ENCODE measurements around the gene AKAP12.

The AKAP12 gene, protein sequence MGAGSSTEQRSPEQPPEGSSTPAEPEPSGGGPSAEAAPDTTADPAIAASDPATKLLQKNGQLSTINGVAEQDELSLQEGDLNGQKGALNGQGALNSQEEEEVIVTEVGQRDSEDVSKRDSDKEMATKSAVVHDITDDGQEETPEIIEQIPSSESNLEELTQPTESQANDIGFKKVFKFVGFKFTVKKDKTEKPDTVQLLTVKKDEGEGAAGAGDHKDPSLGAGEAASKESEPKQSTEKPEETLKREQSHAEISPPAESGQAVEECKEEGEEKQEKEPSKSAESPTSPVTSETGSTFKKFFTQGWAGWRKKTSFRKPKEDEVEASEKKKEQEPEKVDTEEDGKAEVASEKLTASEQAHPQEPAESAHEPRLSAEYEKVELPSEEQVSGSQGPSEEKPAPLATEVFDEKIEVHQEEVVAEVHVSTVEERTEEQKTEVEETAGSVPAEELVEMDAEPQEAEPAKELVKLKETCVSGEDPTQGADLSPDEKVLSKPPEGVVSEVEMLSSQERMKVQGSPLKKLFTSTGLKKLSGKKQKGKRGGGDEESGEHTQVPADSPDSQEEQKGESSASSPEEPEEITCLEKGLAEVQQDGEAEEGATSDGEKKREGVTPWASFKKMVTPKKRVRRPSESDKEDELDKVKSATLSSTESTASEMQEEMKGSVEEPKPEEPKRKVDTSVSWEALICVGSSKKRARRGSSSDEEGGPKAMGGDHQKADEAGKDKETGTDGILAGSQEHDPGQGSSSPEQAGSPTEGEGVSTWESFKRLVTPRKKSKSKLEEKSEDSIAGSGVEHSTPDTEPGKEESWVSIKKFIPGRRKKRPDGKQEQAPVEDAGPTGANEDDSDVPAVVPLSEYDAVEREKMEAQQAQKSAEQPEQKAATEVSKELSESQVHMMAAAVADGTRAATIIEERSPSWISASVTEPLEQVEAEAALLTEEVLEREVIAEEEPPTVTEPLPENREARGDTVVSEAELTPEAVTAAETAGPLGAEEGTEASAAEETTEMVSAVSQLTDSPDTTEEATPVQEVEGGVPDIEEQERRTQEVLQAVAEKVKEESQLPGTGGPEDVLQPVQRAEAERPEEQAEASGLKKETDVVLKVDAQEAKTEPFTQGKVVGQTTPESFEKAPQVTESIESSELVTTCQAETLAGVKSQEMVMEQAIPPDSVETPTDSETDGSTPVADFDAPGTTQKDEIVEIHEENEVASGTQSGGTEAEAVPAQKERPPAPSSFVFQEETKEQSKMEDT (N-terminal part only)
- 0.26 to 2.2 (median 1.2) reads per million in 3 donors for total RNA-seq

DNA sequence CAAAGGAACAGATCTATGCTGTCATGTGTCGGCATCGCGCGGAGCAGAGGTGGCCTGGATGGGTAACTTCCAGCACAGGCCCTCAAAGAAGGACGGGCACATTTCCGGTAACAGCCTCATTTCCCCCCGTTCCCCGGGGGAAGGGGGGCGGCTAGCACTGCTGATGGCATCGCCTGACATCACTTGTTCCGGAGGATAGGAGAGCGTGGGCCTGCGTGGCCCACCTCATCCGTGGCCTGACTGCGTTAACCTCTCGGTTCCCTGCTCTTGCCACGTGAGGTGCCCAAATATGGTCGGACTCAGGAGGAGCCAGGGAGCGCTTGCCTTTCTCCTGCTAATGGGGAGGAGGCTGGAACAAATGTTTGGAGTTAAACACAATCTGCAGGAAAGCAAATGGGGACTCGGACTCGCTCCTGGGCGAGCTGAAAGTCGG lies at the start of gene AKAP12:
Gene AKAP12 (plus strand): TSS at position 365 of the 433 bp plus-strand sequence. CDS start 596 bp downstream, outside the sequence.
- H3K27ac ChIP-seq (ENCODE audit: insufficient read depth, low read length, poor library complexity, severe bottlenecking) = no peak within 1 kb of the TSS
- H3K4me1 ChIP-seq (ENCODE audit: control insufficient read depth, insufficient read depth, low read length, poor library complexity, severe bottlenecking) = no peaks in the 10 kb centered on the region
- peak within 1 kb of the TSS; percentile 31 for H3K4me3 ChIP-seq (ENCODE audit: insufficient read depth, low read depth, low read length, poor library complexity, severe bottlenecking)
- no peaks in the 10 kb centered on the region for H3K9me3 ChIP-seq (ENCODE audit: control insufficient read depth, low read length)
- H3K27me3 ChIP-seq (replicated peaks; ENCODE audit: control insufficient read depth, insufficient read depth, low read length, poor library complexity, severe bottlenecking) = peaks cover 7% of the 10 kb centered on the region
- no peak for DNase-seq
- H3K36me3 ChIP-seq (ENCODE audit: control insufficient read depth, insufficient read depth, low read length) = no peaks in the 10 kb centered on the region

DNA sequence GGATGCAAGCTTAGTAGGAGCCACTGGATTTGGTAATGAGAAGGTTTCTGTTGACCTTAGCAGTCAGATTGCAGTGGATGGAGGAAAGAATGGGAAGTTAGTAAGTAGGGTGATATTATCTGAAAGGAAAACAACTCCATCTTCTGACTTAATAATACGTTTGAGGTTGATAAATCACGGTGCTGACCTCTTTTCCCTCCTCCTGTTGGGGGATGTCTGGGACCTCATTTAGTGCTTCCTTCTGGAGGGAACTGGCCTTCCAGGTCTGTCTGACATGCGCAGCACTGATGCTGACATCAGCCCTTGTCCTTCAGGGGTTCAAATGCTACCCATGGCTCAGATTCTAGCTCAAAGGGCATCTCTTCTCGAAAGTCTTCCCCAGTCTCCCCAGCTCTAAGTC lies 48.2 kb upstream of the AKAP12 start:
- no peaks in the 10 kb centered on the region for H3K36me3 ChIP-seq (ENCODE audit: control insufficient read depth, insufficient read depth, low read length)
- no peak overlapping the region for H3K27ac ChIP-seq (ENCODE audit: insufficient read depth, low read length, poor library complexity, severe bottlenecking)
- no peaks in the 10 kb centered on the region for H3K27me3 ChIP-seq (replicated peaks; ENCODE audit: control insufficient read depth, insufficient read depth, low read length, poor library complexity, severe bottlenecking)
- DNase-seq = no peak
- no peak overlapping the region for H3K4me3 ChIP-seq (ENCODE audit: insufficient read depth, low read depth, low read length, poor library complexity, severe bottlenecking)
- no peaks in the 10 kb centered on the region for H3K4me1 ChIP-seq (ENCODE audit: control insufficient read depth, insufficient read depth, low read length, poor library complexity, severe bottlenecking)
- H3K9me3 ChIP-seq (ENCODE audit: control insufficient read depth, low read length) = no peaks in the 10 kb centered on the region

DNA sequence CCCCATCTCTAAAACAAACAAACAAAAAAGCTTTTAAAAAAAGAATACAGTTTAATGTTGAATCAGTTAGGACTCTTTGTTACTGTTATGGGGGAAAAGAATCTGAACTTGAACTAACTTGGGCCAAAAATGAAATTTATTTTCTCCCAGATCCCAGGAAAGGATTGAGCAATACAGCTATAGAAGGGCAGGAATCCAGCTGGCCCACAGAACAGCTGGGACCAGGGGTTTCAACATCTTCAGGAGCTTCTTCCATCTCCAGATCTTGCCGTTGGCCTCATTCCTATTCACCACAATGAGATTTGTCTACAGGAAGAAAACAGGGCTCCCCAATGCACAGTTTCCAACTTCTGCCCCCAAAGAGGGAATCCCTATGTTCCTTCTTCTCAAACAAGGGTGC lies 43.2 kb upstream of the AKAP12 start:
- Histone ChIP-seq H3K27ac (ENCODE audit: insufficient read depth, low read length, poor library complexity, severe bottlenecking) (no peak overlapping the region), H3K9me3 (ENCODE audit: control insufficient read depth, low read length) (no peaks in the 10 kb centered on the region), H3K4me1 (ENCODE audit: control insufficient read depth, insufficient read depth, low read length, poor library complexity, severe bottlenecking) (no peaks in the 10 kb centered on the region), H3K4me3 (ENCODE audit: insufficient read depth, low read depth, low read length, poor library complexity, severe bottlenecking) (no peak overlapping the region), H3K36me3 (ENCODE audit: control insufficient read depth, insufficient read depth, low read length) (no peaks in the 10 kb centered on the region), H3K27me3 (replicated peaks; ENCODE audit: control insufficient read depth, insufficient read depth, low read length, poor library complexity, severe bottlenecking) (no peaks in the 10 kb centered on the region)
- DNase-seq = no peak

DNA sequence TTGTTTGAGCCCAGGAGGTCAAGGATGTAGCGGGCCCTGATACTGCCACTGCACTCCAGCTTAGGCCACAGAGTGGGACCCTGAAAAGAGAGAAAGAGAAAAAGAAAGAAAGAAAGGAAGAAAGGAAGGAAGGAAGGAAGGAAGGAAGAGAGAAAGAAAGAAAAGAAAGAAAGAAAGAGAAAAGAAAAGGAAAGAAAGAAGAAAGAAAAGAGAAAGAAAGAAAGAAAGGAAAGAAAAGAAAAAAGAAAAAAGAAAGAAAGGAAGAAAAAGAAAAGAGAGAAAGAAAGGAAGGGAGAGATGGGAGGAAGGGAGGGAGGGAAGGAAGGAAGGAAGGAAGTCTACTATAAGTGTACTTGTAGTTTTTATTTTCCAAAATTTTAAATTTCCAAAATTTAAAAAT lies 42.2 kb upstream of the AKAP12 start:
- no peak overlapping the region for H3K4me3 ChIP-seq (ENCODE audit: insufficient read depth, low read depth, low read length, poor library complexity, severe bottlenecking)
- H3K27ac ChIP-seq (ENCODE audit: insufficient read depth, low read length, poor library complexity, severe bottlenecking) = no peak overlapping the region
- no peak for DNase-seq
- H3K27me3 ChIP-seq (replicated peaks; ENCODE audit: control insufficient read depth, insufficient read depth, low read length, poor library complexity, severe bottlenecking) = no peaks in the 10 kb centered on the region
- H3K4me1 ChIP-seq (ENCODE audit: control insufficient read depth, insufficient read depth, low read length, poor library complexity, severe bottlenecking) = no peaks in the 10 kb centered on the region
- no peaks in the 10 kb centered on the region for H3K9me3 ChIP-seq (ENCODE audit: control insufficient read depth, low read length)
- no peaks in the 10 kb centered on the region for H3K36me3 ChIP-seq (ENCODE audit: control insufficient read depth, insufficient read depth, low read length)

DNA sequence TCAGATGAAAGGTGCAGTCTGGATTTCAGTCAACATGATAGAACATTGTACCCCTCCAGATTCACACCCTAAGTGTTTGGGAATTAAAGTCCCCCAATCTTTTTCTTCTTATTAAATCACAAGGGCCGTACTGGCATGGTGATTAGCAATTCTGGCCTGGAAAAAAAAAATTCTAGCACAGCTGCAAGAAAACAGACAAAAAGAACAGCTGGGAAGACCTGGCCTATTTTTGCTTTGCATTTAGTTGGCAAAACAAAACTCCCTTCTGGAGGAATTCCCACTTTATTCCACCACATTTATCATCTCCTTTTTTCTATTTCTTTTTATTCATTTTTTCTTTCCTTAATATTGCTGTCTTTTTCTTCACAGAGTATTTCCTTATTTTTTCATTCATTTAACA lies 39.8 kb upstream of the AKAP12 start:
- Histone ChIP-seq H3K27ac (ENCODE audit: insufficient read depth, low read length, poor library complexity, severe bottlenecking) (no peak overlapping the region), H3K9me3 (ENCODE audit: control insufficient read depth, low read length) (no peaks in the 10 kb centered on the region), H3K36me3 (ENCODE audit: control insufficient read depth, insufficient read depth, low read length) (no peaks in the 10 kb centered on the region), H3K4me3 (ENCODE audit: insufficient read depth, low read depth, low read length, poor library complexity, severe bottlenecking) (no peak overlapping the region), H3K4me1 (ENCODE audit: control insufficient read depth, insufficient read depth, low read length, poor library complexity, severe bottlenecking) (no peaks in the 10 kb centered on the region), H3K27me3 (replicated peaks; ENCODE audit: control insufficient read depth, insufficient read depth, low read length, poor library complexity, severe bottlenecking) (no peaks in the 10 kb centered on the region)
- no peak for DNase-seq

DNA sequence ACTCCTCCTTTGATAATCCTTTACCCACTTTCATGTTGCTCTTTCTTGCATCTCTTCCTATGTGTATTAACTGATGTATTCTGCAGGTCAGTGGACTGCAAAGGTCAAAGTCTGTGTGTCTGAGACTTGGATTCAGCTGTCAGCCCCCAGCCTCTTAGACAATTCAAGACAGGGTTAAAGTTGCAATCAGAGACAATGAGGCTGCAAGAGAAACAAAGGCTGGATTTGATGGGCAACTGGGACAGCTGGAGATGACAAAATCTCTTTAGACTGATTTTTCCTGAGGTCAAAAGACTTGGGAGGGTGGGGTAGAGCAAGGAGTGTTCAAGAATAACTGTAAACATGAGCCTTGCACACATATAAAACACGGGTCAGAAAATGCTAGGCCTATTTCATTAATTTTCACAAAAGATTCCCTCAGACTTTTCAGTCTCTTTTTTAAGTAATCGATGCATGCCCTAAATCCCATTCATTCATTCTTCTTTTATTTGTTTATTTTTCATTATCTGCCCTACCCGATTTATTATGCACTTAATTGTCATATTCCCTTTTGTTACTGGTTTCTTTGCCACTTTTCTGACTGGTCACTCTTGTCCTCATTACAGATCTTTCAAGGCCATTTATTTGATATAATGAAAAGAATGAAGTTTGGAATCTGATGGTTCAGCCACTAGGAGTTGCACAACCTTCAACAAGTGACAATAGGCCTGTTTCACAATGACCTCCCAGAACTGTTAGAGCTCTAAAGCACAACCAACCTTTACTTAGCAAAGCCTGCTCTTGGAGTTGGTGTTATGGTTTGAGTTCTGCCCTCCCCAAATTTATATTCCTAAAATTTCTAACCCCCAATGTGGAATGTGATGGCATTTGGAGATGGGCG lies 33.8 kb upstream of the AKAP12 start:
- no peaks in the 10 kb centered on the region for H3K27me3 ChIP-seq (replicated peaks; ENCODE audit: control insufficient read depth, insufficient read depth, low read length, poor library complexity, severe bottlenecking)
- H3K9me3 ChIP-seq (ENCODE audit: control insufficient read depth, low read length) = no peaks in the 10 kb centered on the region
- H3K4me1 ChIP-seq (ENCODE audit: control insufficient read depth, insufficient read depth, low read length, poor library complexity, severe bottlenecking) = no peaks in the 10 kb centered on the region
- H3K4me3 ChIP-seq (ENCODE audit: insufficient read depth, low read depth, low read length, poor library complexity, severe bottlenecking) = no peak overlapping the region
- DNase-seq = no peak
- H3K27ac ChIP-seq (ENCODE audit: insufficient read depth, low read length, poor library complexity, severe bottlenecking) = no peak overlapping the region
- H3K36me3 ChIP-seq (ENCODE audit: control insufficient read depth, insufficient read depth, low read length) = no peaks in the 10 kb centered on the region

DNA sequence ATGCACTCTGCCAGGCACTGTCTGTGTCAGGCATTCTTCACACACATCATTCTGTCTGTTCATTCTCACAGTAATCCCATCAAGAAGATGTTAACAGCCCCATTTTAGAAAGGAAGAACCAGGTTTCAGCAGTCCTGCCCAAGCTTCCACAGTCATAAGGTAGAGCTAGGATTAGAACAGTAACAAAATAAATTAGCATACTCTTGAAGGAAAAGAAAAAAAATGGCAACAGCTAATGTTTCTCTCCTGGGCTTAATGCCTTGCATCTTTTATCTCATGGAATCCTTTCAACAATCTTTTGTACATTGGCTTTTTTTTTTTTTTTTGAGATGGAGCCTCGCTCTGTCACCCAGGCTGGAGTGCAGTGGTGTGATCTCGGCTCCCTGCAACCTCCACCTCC lies 32.1 kb upstream of the AKAP12 start:
- Histone ChIP-seq H3K9me3 (ENCODE audit: control insufficient read depth, low read length) (no peaks in the 10 kb centered on the region), H3K27ac (ENCODE audit: insufficient read depth, low read length, poor library complexity, severe bottlenecking) (no peak overlapping the region), H3K4me3 (ENCODE audit: insufficient read depth, low read depth, low read length, poor library complexity, severe bottlenecking) (no peak overlapping the region), H3K36me3 (ENCODE audit: control insufficient read depth, insufficient read depth, low read length) (no peaks in the 10 kb centered on the region), H3K27me3 (replicated peaks; ENCODE audit: control insufficient read depth, insufficient read depth, low read length, poor library complexity, severe bottlenecking) (no peaks in the 10 kb centered on the region), H3K4me1 (ENCODE audit: control insufficient read depth, insufficient read depth, low read length, poor library complexity, severe bottlenecking) (no peaks in the 10 kb centered on the region)
- no peak for DNase-seq

DNA sequence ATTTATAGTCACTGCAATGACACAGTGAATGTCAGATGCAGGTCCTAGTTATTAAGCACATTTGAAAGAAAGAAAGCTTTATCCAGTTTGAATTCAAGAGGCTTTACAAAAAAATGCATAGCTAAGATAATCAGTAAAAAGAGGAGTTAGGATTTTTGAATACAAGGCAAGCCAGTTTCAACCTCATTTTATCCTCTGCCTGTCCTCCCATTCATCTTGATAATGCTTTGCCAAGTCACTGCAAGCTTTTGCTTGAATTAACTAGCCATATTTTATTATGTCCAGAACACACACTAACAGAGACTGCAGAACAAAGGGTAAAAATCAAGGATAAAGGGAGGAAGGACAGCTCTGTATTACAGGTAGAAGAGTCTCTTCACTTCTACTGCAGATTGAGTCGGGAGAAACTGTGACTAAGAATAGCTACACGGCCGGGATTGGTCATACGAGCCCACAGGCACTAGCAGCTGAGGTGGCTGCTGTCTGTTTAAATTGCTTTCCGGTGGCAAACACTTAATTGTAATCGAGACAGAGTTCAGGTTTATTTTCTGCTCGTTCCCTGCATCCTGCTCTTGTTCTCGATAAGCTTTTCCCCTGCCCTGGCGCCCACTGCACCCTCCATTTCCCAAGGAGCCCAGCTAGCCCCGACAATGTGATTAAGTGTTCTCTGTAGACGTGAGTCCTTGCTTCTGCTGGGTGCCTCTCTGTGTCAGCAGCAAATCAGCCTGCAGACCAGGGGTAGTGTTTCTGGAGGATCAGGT lies 30.5 kb upstream of the AKAP12 start:
- no peak for DNase-seq
- H3K27me3 ChIP-seq (replicated peaks; ENCODE audit: control insufficient read depth, insufficient read depth, low read length, poor library complexity, severe bottlenecking) = no peaks in the 10 kb centered on the region
- no peak overlapping the region for H3K4me3 ChIP-seq (ENCODE audit: insufficient read depth, low read depth, low read length, poor library complexity, severe bottlenecking)
- no peaks in the 10 kb centered on the region for H3K36me3 ChIP-seq (ENCODE audit: control insufficient read depth, insufficient read depth, low read length)
- H3K27ac ChIP-seq (ENCODE audit: insufficient read depth, low read length, poor library complexity, severe bottlenecking) = no peak overlapping the region
- no peaks in the 10 kb centered on the region for H3K4me1 ChIP-seq (ENCODE audit: control insufficient read depth, insufficient read depth, low read length, poor library complexity, severe bottlenecking)
- no peaks in the 10 kb centered on the region for H3K9me3 ChIP-seq (ENCODE audit: control insufficient read depth, low read length)

Data from effector memory CD4-positive, alpha-beta T cell (primary cell).